MCF 10A (cell line): Measurements from ENCODE around the gene MYO16. TPM values are rescaled to one million over a fixed set of nuclear protein-coding genes. Genes with fewer than 3 reads are reported as not detected.

Experiments
- BruUV-seq: library from RNA; stranded (reverse); fragments of 400-500 nt; replicated peaks from 2 replicates; lab custom pipeline; 2021; lab: Mats Ljungman, UMichigan
- CTCF ChIA-PET: fragments of 300-600 bp; sonication (Branson Sonifier 250); formaldehyde crosslinking; extraction: SDS; loops from one replicate; lab custom pipeline; 2021; ENCODE audit warnings: antibody characterized with exemption, inconsistent platforms; lab: Yijun Ruan, JAX
- POLR2A ChIA-PET: fragments of 300-600, 350-650 bp; sonication (Branson Sonifier 250); formaldehyde crosslinking; extraction: SDS; loops from one replicate; lab custom pipeline; 2020; ENCODE audit warnings: antibody characterized with exemption, inconsistent platforms; lab: Yijun Ruan, JAX
- DNase-seq: peaks from one replicate; pipeline ENCODE4 v3.0.0-alpha.2; 2018; ENCODE audit not compliant: unreplicated experiment
- H3K27ac Mint-ChIP-seq: one replicate; pipeline ENCODE4 v1.8.0; 2022; ENCODE audit warnings: mild to moderate bottlenecking, low read depth, mixed read lengths; ENCODE audit not compliant: unreplicated experiment
- H3K27me3 Mint-ChIP-seq: one replicate; pipeline ENCODE4 v1.8.0; 2022; ENCODE audit warnings: mixed read lengths; ENCODE audit not compliant: insufficient read depth, unreplicated experiment
- H3K36me3 Mint-ChIP-seq: one replicate; pipeline ENCODE4 v1.8.0; 2022; ENCODE audit warnings: mild to moderate bottlenecking, moderate library complexity, mixed read lengths; ENCODE audit not compliant: insufficient read depth, unreplicated experiment
- H3K4me1 Mint-ChIP-seq: one replicate; pipeline ENCODE4 v1.8.0; 2022; ENCODE audit warnings: mixed read lengths; ENCODE audit not compliant: insufficient read depth, unreplicated experiment
- H3K4me3 Mint-ChIP-seq: one replicate; pipeline ENCODE4 v1.8.0; 2022; ENCODE audit warnings: mild to moderate bottlenecking, moderate library complexity, mixed read lengths; ENCODE audit not compliant: unreplicated experiment
- H3K9me3 Mint-ChIP-seq: one replicate; pipeline ENCODE4 v1.8.0; 2022; ENCODE audit warnings: mixed read lengths; ENCODE audit not compliant: unreplicated experiment
- CTCF ChIP-seq: fragments of 200-600 bp; IDR thresholded peaks from one replicate; pipeline ENCODE4 v1.8.0; 2022; ENCODE audit warnings: antibody characterized with exemption, mild to moderate bottlenecking; ENCODE audit not compliant: unreplicated experiment
- intact Hi-C: fragments of 100-400 bp; cut with micrococcal nuclease; formaldehyde crosslinking; loops from 2 replicates; pipeline ENCODE4 v1.14.1; 2022
- total RNA-seq: library from RNA; stranded (reverse); gene quantifications from 2 replicates; pipeline ENCODE4 v1.2.3, GENCODE V29; 2022

Gene MYO16
- total RNA-seq, 1 experiment from 2014 or later, result not detected

- intact Hi-C loops, result no loop called here
These were observed 318.2 kb downstream of the MYO16 start for GRCh38 chr13:108947551-108948030.

GRCh38 chr13:108948251-108948671 lies 318.9 kb downstream of the MYO16 start:
- no peak overlapping the region for H3K27ac Mint-ChIP-seq
- peak; percentile 25 for DNase-seq

More at GRCh38 chr13:108947551-108948030, 318.2 kb downstream of the MYO16 start:
- CTCF ChIA-PET, result interaction anchor here (0.6 kb wide), 1 partner anchor 14 kb away, joined by 3 read pairs; no protein-coding TSS in a partner anchor
- no peak overlapping the region for H3K4me3 Mint-ChIP-seq
- H3K36me3 Mint-ChIP-seq, result no peaks in the 10 kb centered on the region
- H3K27ac Mint-ChIP-seq, result no peak overlapping the region
- H3K4me1 Mint-ChIP-seq, result peaks cover 8% of the 10 kb centered on the region
- H3K27me3 Mint-ChIP-seq, result no peaks in the 10 kb centered on the region
- no peaks in the 10 kb centered on the region for H3K9me3 Mint-ChIP-seq
- TF ChIP-seq CTCF, result no peak
- BruUV-seq, result no TSS peak
- POLR2A ChIA-PET, result no interaction called here
- no peak for DNase-seq

GRCh38 chr13:108950333-108951010 lies 321.1 kb downstream of the MYO16 start:
- Mint-ChIP-seq H3K4me1 (peaks cover 8% of the 10 kb centered on the region), H3K9me3 (no peaks in the 10 kb centered on the region), H3K27ac (no peak overlapping the region), H3K36me3 (no peaks in the 10 kb centered on the region), H3K4me3 (no peak overlapping the region), H3K27me3 (no peaks in the 10 kb centered on the region)
- no TSS peak for BruUV-seq
- ChIA-PET CTCF (interaction anchor here (0.6 to 0.7 kb wide), 4 partner anchors 35 to 837 kb away, joined by 3 to 6 read pairs (median 3); no protein-coding TSS in a partner anchor), POLR2A (interaction anchor here (0.7 kb wide), 1 partner anchor 737 kb away, joined by 3 read pairs; no protein-coding TSS in a partner anchor)
- no peak for TF ChIP-seq CTCF
- DNase-seq, result no peak
- intact Hi-C loops, result no loop called here

More at GRCh38 chr13:108948251-108948671, 318.9 kb downstream of the MYO16 start:
- BruUV-seq, result no TSS peak
- intact Hi-C loops, result no loop called here
- no peaks in the 10 kb centered on the region for H3K9me3 Mint-ChIP-seq
- no peaks in the 10 kb centered on the region for H3K36me3 Mint-ChIP-seq
- TF ChIP-seq CTCF, result no peak
- ChIA-PET POLR2A (no interaction called here), CTCF (interaction anchor here (0.6 kb wide), 1 partner anchor 13 kb away, joined by 3 read pairs; no protein-coding TSS in a partner anchor)
- no peak overlapping the region for H3K4me3 Mint-ChIP-seq
- no peaks in the 10 kb centered on the region for H3K27me3 Mint-ChIP-seq
- H3K4me1 Mint-ChIP-seq, result peaks cover 8% of the 10 kb centered on the region

GRCh38 chr13:108955741-108956140 lies 326.3 kb downstream of the MYO16 start:
- DNase-seq, result no peak
- TF ChIP-seq CTCF, result no peak
- intact Hi-C loops, result no loop called here
- Mint-ChIP-seq H3K27me3 (no peaks in the 10 kb centered on the region), H3K9me3 (no peaks in the 10 kb centered on the region), H3K4me3 (no peak overlapping the region), H3K27ac (no peak overlapping the region), H3K4me1 (peaks cover 15% of the 10 kb centered on the region), H3K36me3 (no peaks in the 10 kb centered on the region)
- CTCF ChIA-PET, result interaction anchor here (0.8 to 8.5 kb wide), 4 partner anchors 18 to 1158 kb away, joined by 3 to 74 read pairs (median 4); no protein-coding TSS in a partner anchor
- BruUV-seq, result no TSS peak
- POLR2A ChIA-PET, result interaction anchor here (0.6 to 7.7 kb wide), 4 partner anchors 11 to 814 kb away, joined by 3 to 74 read pairs (median 3); no protein-coding TSS in a partner anchor
